ENCODE measurements around the gene TMA7B.

The TMA7B gene

GRCh38 chr22:40004836-40005235 lies 44.6 kb downstream of the TMA7B start:
- no peak for DNase-seq

- DNase-seq, result no peak
Observed at GRCh38 chr22:40006641-40007040, 46.4 kb downstream of the TMA7B start.

- no peak for DNase-seq
Observed at GRCh38 chr22:40007853-40008710, 47.9 kb downstream of the TMA7B start.

GRCh38 chr22:40008726-40009291 lies 48.6 kb downstream of the TMA7B start:
- DNase-seq, result no peak

- no peak for DNase-seq
Observed at GRCh38 chr22:40009292-40009774, 49.1 kb downstream of the TMA7B start.

- DNase-seq, result peak; percentile 45
Observed at GRCh38 chr22:40009951-40010671, 49.9 kb downstream of the TMA7B start.

- DNase-seq, result no peak
Observed at GRCh38 chr22:40010746-40011145, 50.5 kb downstream of the TMA7B start.

Data from activated CD8-positive, alpha-beta memory T cell treated with anti-CD3 and anti-CD28 coated beads, Interleukin-2, amount 50 U/mL, for 4 hours (primary cell).